Skeletal muscle tissue (tissue), 4 donors: Measurements from ENCODE around the gene GDF11. TPM values are rescaled to one million over a fixed set of nuclear protein-coding genes. Genes with fewer than 3 reads are reported as not detected.
"Not testable (repeated sequence)": the region's sequence is repeated elsewhere in the genome, so short reads cannot be mapped to it uniquely, and the experiment has no call there.

ENCODE experiments used
- H3K27ac ChIP-seq: one replicate; pipeline ENCODE4 v1.7.0; 2013; ENCODE audit warnings: mild to moderate bottlenecking, low read depth, low read length, inconsistent platforms
- H3K27me3 ChIP-seq, 3 donors: one replicate each; pipeline ENCODE4 v1.7.0; 2013; ENCODE audit warnings: low read length in 3 of 3; ENCODE audit not compliant: control insufficient read depth in 3 of 3, insufficient read depth in 3 of 3
- H3K36me3 ChIP-seq, 3 donors: one replicate each; pipeline ENCODE4 v1.7.0; 2013; ENCODE audit warnings: low read length in 3 of 3; ENCODE audit not compliant: control insufficient read depth in 3 of 3, insufficient read depth in 3 of 3
- H3K4me1 ChIP-seq, 3 donors: one replicate each; pipeline ENCODE4 v1.7.0; 2013; ENCODE audit warnings: low read length in 3 of 3, mild to moderate bottlenecking in 3 of 3; ENCODE audit not compliant: control insufficient read depth in 3 of 3, insufficient read depth in 3 of 3
- H3K4me3 ChIP-seq, 3 donors: one replicate each; pipeline ENCODE4 v1.7.0; 2013; ENCODE audit warnings: low read length in 3 of 3
- H3K9ac ChIP-seq, 3 donors: one replicate each; pipeline ENCODE4 v1.7.0; 2013; ENCODE audit warnings: low read length in 3 of 3, mild to moderate bottlenecking in 3 of 3, moderate library complexity in 2 of 3, low read depth in 1 of 3
- H3K9me3 ChIP-seq, 3 donors: one replicate each; pipeline ENCODE4 v1.7.0; 2013; ENCODE audit warnings: low read length in 3 of 3; ENCODE audit not compliant: control insufficient read depth in 3 of 3
- total RNA-seq: library from RNA; depleted of rRNA; stranded (reverse); fragments of >200 nt; gene quantifications from one replicate; pipeline ENCODE4 v1.2.3, GENCODE V29; 2014
- donor health status: Osteomylitis.

GDF11 gene
- total RNA-seq, 1 donor from 2014 or later = 3.1 TPM

GRCh38 chr12:55746913-55747231, 4.0 kb downstream of the GDF11 start:
- H3K9me3 ChIP-seq = no peaks in the 10 kb centered on the region
- H3K9ac ChIP-seq = no peak overlapping the region
- no peak overlapping the region for H3K4me3 ChIP-seq
- H3K4me1 ChIP-seq = peaks cover 18 to 32% (median 29%) of the 10 kb centered on the region in 3 donors
- no peak overlapping the region for H3K27ac ChIP-seq
- peaks cover 0 to 4% (median 0%) of the 10 kb centered on the region in 3 donors for H3K27me3 ChIP-seq
- H3K36me3 ChIP-seq = peaks cover 1 to 15% (median 8%) of the 10 kb centered on the region in 3 donors

- peaks cover 18 to 28% (median 24%) of the 10 kb centered on the region in 3 donors for H3K4me1 ChIP-seq
- H3K9ac ChIP-seq = no peak overlapping the region
These were observed 5.5 kb downstream of the GDF11 start for GRCh38 chr12:55748230-55748993.

GRCh38 chr12:55755246-55755645, 12.3 kb downstream of the GDF11 start:
- no peaks in the 10 kb centered on the region for H3K4me1 ChIP-seq
- H3K27ac ChIP-seq = no peak overlapping the region
- H3K36me3 ChIP-seq = peaks cover 28 to 73% (median 61%) of the 10 kb centered on the region in 3 donors

More at GRCh38 chr12:55748230-55748993, 5.5 kb downstream of the GDF11 start:
- Histone ChIP-seq H3K27ac (no peak overlapping the region), H3K9me3 (no peaks in the 10 kb centered on the region), H3K36me3 (peaks cover 7 to 29% (median 20%) of the 10 kb centered on the region in 3 donors), H3K27me3 (no peaks in the 10 kb centered on the region), H3K4me3 (no peak overlapping the region)

GRCh38 chr12:55757701-55758100, 14.8 kb downstream of the GDF11 start:
- no peaks in the 10 kb centered on the region for H3K9me3 ChIP-seq
- H3K4me1 ChIP-seq = no peaks in the 10 kb centered on the region
- H3K4me3 ChIP-seq = no peak overlapping the region
- no peak overlapping the region for H3K9ac ChIP-seq
- peaks cover 21 to 61% (median 48%) of the 10 kb centered on the region in 3 donors for H3K36me3 ChIP-seq
- no peak overlapping the region for H3K27ac ChIP-seq
- H3K27me3 ChIP-seq = no peaks in the 10 kb centered on the region

More at GRCh38 chr12:55755246-55755645, 12.3 kb downstream of the GDF11 start:
- Histone ChIP-seq H3K9me3 (no peaks in the 10 kb centered on the region), H3K9ac (no peak overlapping the region), H3K4me3 (no peak overlapping the region), H3K27me3 (no peaks in the 10 kb centered on the region)

- H3K9ac ChIP-seq, H3K27me3 ChIP-seq: not testable (repeated sequence)
- peaks cover 21 to 52% (median 44%) of the 10 kb centered on the region in 3 donors for H3K36me3 ChIP-seq
These were observed 15.7 kb downstream of the GDF11 start for GRCh38 chr12:55758575-55758974.

GRCh38 chr12:55760663-55761062, 17.7 kb downstream of the GDF11 start:
- H3K36me3 ChIP-seq = peaks cover 10 to 43% (median 32%) of the 10 kb centered on the region in 3 donors

More at GRCh38 chr12:55758575-55758974, 15.7 kb downstream of the GDF11 start:
- not testable (repeated sequence) for H3K4me1 ChIP-seq, H3K9me3 ChIP-seq, H3K27ac ChIP-seq, H3K4me3 ChIP-seq

GRCh38 chr12:55762646-55763045, 19.7 kb downstream of the GDF11 start:
- no peak overlapping the region for H3K27ac ChIP-seq
- H3K4me1 ChIP-seq = no peaks in the 10 kb centered on the region
- H3K27me3 ChIP-seq = no peaks in the 10 kb centered on the region
- no peak overlapping the region for H3K9ac ChIP-seq
- peaks cover 8 to 24% (median 23%) of the 10 kb centered on the region in 3 donors for H3K36me3 ChIP-seq
- H3K4me3 ChIP-seq = no peak overlapping the region
- no peaks in the 10 kb centered on the region for H3K9me3 ChIP-seq

More at GRCh38 chr12:55760663-55761062, 17.7 kb downstream of the GDF11 start:
- H3K4me1 ChIP-seq = no peaks in the 10 kb centered on the region
- H3K27ac ChIP-seq = no peak overlapping the region
- no peaks in the 10 kb centered on the region for H3K27me3 ChIP-seq
- no peak overlapping the region for H3K4me3 ChIP-seq
- H3K9me3 ChIP-seq = no peaks in the 10 kb centered on the region
- H3K9ac ChIP-seq = no peak overlapping the region

- no peaks in the 10 kb centered on the region for H3K4me1 ChIP-seq
- H3K27ac ChIP-seq = no peak overlapping the region
- H3K36me3 ChIP-seq = peaks cover 0 to 12% (median 2%) of the 10 kb centered on the region in 3 donors
- H3K9ac ChIP-seq = no peak overlapping the region
- H3K9me3 ChIP-seq = no peaks in the 10 kb centered on the region
- no peaks in the 10 kb centered on the region for H3K27me3 ChIP-seq
- no peak overlapping the region for H3K4me3 ChIP-seq
These were observed 22.9 kb downstream of the GDF11 start for GRCh38 chr12:55765736-55766290.

GRCh38 chr12:55767156-55767555, 24.2 kb downstream of the GDF11 start:
- H3K27me3 ChIP-seq = no peaks in the 10 kb centered on the region
- peaks cover 0 to 14% (median 2%) of the 10 kb centered on the region in 3 donors for H3K36me3 ChIP-seq
- no peaks in the 10 kb centered on the region for H3K9me3 ChIP-seq
- peaks cover 6 to 10% (median 9%) of the 10 kb centered on the region in 3 donors for H3K4me1 ChIP-seq
- no peak overlapping the region for H3K9ac ChIP-seq
- no peak overlapping the region for H3K4me3 ChIP-seq
- no peak overlapping the region for H3K27ac ChIP-seq

- peaks cover 6 to 12% (median 12%) of the 10 kb centered on the region in 3 donors for H3K4me1 ChIP-seq
- no peak overlapping the region for H3K4me3 ChIP-seq
- H3K27ac ChIP-seq = peak overlapping the region; percentile 17
- peaks cover 2 to 12% (median 6%) of the 10 kb centered on the region in 3 donors for H3K36me3 ChIP-seq
- peak overlapping the region in 1 of 3 donors; percentile 7 for H3K9ac ChIP-seq
- no peaks in the 10 kb centered on the region for H3K27me3 ChIP-seq
- no peaks in the 10 kb centered on the region for H3K9me3 ChIP-seq
These were observed 28.8 kb downstream of the GDF11 start for GRCh38 chr12:55771736-55772135.
